Urothelium cell line (cell line): Measurements from ENCODE around the gene HMOX2.
A peak's percentile ranks its signal among the peaks of the same experiment; 100 is the strongest.

Source experiments
- DNase-seq: peaks from one replicate; pipeline ENCODE4 v3.0.0; 2011; ENCODE audit warnings: low spot score, mixed read lengths
- FAIRE-seq: peaks from 2 replicates; lab custom pipeline; 2011; peaks lifted over from hg19 to GRCh38; lab: Jason Lieb, UNC

The HMOX2 gene

DNA sequence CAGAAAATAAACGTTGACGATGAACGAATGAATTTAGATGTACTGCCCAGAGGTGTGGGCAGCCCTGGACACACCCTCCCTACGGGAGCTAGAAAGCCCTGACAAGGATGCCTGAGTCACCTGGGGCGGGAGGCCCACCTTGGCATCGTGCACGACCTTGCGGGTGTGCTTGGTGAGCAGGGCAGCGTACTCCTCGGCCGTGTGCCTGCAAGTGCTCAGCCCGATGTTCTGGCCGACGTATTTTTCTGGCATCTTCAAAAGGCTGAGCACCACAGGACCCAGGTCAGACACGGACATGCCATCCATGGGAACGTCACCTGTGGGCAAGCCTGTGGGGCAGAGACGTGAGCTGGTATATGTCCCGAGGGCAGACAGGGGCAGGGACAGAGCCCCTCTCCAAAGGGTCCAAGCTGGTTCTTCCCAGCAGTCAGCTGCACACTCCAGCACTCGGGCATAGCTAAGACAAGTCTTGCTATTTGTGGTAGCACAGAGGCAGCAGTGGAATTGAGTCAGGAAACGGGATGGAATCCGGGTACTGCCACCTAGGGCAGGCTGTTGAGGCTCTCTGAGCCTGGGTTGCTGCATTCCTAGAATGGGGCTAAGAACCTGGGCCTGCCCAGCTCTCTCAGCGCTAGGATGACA is 12.6 kb upstream of the HMOX2 start:
- DNase-seq = peak; percentile 20
- FAIRE-seq = no peak

DNA sequence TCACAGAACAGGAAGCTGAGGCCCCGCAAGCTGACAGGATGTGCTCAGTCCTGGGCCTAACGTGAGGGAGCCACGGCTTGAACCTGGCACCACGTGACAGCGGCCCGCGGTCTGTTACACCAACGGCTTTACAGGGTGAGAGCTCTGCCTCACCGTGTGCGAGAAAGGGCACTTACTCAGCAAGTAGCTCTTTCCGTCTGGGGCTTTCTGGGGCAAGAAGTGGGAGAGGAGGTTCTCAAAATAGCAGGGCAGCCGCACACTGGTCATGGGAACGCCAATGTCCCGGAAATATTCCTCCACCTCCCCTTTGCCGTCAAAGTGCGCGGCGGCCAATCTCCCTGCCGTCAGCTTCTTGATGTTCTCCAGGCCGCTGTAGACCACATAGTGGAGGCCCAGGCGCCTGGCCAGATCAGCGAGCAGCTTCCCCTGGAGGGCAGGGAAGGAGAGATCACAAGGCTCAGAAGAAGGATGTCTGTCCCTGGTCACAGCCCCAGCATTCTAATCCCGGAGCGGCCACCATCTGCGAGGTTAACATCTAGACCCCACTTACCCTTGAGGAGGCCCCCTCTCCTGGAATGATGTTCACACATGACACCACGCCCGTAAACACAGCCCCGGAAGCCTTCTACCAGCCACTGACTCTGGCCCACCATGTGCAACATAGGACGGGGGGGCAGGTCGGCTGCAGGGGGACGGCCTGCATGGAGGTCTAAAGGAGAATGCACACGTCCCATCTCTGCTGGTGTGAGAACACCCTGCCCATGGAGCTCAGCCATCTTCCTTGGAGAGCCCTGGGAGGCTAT is 10.0 kb upstream of the HMOX2 start:
- DNase-seq (no peak), FAIRE-seq (no peak)

DNA sequence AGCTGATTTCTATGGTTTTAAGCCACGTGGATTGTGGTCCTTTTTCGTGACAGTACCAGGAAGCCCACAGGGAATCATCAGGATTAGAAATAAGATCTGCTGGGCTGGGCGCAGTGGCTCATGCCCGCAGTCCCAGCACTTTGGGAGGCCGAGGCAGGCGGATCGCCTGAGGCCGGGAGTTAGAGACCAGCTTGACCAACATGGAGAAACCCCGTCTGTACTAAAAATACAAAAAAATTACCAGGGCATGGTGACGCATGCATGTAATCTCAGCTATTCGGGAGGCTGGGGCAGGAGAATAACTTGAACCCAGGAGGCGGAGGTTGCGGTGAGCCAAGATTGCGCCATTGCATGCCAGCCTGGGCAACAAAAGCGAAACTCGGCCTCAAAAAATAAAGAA is 8.3 kb upstream of the HMOX2 start:
- DNase-seq = no peak
- no peak for FAIRE-seq

DNA sequence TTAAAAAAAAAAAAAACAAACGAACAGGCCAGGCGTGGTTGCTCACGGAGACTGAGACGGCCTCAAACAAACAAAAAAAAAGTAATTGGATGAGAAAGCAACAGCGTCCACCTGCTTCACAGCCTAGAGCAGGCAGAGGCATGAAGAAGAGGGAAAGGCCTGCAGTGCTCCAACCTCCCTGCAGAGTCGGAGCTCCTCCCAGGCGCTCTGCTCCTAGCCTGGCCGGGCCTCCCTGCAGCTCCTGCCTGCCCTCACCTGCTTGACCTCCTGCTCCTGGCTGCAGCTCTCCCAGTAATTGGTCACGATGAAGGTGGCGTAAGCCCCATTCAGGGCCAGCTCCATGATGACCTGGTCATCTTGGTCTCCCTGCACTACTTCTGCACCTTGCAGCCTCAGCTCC is 7.2 kb upstream of the HMOX2 start:
- DNase-seq (no peak), FAIRE-seq (peak; percentile 13)

DNA sequence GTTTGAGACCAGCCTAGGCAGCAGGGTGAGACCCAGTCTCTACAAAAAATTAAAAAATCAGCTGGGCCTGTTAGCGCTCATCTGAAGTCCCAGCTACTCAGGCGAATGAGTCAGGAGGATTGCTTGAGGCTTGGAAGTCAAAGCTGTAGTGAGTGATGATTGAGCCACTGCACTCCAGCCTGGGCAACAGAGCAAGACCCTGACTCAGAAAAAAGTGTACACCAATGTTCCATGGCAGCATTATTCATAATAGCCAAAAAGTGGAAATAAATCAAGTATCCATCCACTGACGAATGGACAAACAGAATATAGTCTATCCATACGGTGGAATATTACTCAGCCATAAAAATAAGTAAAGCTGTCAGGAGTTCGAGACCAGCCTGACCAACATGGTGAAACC is 4.3 kb upstream of the HMOX2 start:
- FAIRE-seq (no peak), DNase-seq (no peak)

DNA sequence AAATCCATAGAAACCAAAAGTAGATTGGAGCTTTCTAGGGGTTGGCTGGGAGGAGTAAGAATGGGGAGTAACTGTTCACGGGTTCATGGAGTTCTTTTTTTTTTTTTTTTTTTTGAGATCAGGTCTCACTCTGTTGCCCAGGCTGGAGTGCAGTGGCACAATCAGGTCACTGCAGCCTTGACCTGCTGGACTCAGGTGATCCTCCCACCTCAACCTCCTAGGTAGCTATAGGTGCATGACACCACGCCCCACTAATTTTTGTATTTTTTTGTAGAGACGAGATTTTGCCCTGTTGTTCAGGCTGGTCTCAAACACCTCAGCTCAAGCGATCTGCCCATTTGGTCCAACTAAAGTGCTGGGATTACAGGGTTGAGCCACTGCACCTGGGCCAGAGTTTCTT is 3.3 kb upstream of the HMOX2 start:
- no peak for DNase-seq
- no peak for FAIRE-seq

DNA sequence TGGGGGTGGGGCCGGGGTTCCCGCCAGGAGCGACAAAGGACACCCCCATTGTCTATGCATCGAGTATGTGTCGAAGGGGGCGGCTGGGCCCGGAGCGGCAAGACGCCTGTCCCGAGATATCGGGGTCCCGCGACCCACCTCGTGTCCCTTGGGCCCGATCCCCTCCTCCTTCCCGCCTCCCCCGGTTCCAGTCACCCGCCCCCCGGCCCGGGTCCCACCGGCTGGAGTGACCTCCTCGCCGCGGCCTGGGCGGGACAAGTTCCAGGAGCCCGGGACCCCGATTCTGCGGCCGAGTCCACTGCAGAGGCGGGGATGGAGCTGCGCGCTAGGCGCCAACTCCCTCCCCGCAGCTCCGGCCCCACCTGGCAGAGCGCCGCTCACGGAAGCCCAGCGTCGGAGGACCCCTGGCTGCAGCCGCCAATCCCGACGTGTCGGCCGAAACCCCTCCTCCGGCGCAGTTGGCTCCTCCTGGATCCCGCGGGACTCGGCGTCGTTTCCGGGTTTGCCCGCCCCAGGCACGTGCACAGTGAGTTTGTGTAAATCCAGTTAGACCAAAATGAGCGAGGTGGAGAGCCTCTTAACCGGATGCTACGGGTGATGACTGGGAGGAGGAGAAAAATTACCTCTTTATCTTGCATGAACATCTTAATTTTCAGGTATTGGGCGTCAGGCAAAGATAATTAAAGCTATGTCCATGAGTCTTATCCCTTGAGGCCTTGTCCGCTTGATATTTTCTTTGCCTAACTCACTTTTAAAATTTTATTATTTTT is 1.8 kb upstream of the HMOX2 start, which contains the start of gene NMRAL1:
NMRAL1 (minus strand) TSS at position 434 of the 770 bp plus-strand sequence. CDS start 493 bp downstream, outside the sequence.
- DNase-seq = no peak
- no peak for FAIRE-seq

DNA sequence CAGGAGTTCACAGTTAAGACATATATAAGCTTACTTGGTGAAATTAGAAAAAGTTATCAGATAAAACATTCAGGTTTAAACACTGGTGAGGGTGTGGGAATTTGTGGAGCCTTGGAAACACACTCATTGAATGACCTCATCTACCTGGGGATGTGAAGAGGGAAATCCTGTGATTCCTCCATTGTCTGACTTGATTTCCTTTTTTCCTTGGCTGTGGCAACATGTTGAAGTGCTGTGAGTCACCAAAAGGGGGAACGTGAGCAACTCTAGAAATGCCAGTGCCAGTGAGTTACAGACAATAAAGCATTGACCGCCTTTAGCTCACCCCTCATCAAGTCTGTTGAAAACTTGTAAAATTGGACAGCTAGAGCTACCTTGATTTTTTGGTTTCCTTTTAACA is 1.8 kb downstream of the HMOX2 start:
- DNase-seq (peak; percentile 65), FAIRE-seq (no peak)

DNA sequence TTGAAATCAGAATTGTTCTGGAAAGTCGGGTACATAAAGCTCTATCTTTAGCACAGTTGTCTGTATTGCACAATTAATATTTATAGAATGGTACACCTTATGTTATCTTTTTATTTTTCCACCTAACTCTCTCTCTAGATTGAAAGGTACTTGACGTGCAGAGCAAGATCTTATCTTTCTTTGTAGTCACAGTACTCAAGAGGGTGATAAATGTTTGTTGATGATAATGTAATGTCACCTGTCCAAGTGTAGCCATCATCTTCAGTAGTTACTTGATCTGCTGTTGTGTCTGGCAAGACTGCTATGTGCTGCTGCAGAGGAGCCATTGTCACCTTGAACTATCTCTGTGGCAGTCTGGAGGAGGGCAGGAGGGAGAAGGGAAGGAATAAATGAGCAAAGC is 5.3 kb downstream of the HMOX2 start:
- FAIRE-seq = no peak
- no peak for DNase-seq

DNA sequence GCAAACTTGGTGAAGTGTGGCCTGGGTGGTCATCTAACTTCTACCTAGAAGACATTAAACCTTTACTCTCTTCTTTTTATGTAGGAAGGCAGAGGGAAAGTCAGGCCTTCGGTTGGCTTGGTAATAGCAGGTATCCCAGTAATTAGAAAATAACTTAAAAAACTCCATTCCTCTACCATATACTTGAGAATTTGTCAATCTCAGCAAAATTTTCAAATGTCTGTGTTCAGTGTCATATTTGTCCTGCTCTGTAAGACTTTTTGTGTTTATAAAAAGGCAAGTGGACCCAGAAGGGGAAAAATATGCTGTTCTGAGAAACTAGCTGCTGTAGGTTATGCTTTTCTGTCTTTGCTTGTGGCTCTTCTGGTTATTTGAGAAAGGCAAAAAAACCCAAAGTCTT is 5.8 kb downstream of the HMOX2 start:
- no peak for FAIRE-seq

DNA sequence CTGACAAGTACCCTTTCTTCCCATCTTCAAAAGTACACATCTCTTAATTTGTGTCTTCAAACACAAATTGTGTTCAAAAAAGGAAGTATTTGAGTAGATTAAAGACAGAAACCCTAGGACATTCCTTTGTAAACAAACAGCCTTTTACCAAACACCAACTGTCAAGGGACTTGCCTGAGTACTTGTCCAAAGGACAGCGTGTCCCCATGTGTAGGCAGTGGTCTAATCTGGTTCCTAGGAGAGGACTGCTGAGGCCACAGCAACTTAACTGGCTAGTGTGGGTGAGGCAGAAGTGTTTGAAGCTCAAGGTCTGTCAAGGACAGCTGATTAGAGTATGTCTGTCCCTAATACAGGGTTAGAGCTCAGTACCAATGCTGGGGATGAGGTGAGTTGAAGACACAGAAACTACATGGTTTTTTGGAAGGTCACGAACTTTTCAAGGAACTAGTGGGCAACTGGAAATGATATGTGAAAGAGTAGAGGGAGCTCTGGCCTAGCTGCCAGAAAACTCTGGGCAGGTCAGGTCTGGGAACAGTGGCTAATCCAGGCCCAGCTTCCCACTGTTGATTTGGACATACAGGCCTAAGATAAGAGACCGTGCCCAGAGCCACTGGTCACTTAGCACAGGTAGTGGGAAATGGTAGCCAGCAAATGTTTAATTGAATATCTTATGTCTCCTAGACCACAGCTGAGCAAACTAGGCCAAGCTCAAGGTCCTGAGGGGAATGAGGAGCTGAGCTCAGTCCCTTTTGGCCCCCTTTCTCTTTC is 10.1 kb downstream of the HMOX2 start:
- FAIRE-seq (no peak), DNase-seq (no peak)

More for the DNA sequence above, 5.8 kb downstream of the HMOX2 start:
- no peak for DNase-seq

DNA sequence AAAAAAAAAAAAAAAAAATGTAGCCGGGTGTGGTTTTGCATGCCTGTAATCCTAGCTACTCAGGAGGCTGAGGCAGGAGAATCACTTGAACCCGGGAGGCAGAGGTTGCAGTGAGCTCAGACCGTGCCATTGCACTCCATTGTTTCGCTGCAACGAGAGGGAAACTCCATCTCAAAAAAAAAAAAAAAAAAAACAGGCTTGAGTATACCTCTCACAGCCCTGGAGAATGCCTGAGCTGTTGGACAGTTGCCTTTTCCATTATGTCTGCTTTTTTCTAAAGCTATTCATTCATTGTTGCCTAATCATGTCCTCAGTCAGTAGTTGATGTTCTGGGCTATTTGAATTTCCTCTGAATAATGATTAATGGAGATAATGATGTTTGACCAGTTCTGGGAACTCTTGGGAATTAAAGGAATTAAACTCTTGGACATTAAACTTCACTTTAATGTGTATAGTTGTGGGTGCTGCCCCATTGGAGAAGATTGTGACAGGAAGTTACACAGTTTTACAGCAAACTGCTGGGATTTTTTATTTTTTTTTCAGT is 11.8 kb downstream of the HMOX2 start:
- DNase-seq (no peak), FAIRE-seq (no peak)

DNA sequence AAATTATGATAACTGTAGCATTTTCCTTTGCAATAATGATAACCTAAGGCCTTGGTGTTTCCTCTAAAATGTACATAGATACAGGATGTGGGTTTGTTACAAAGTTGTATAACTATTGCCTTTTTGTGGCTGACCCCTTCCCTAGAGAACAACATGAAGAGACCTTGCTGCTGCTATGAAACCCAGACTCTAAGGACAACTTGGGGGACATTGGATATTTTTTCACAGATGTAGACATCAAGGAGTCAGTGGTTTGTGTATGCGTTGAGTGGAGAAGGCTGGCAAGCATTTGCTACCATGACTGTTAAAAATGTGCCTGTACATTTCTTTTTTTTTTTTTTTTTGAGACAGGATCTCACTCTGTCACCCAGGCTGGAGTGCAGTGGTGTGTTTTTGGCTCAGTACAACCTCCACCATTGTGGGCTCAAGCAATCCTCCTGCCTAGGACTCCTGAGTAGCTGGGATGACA is 12.3 kb downstream of the HMOX2 start:
- no peak for DNase-seq
- FAIRE-seq = no peak

DNA sequence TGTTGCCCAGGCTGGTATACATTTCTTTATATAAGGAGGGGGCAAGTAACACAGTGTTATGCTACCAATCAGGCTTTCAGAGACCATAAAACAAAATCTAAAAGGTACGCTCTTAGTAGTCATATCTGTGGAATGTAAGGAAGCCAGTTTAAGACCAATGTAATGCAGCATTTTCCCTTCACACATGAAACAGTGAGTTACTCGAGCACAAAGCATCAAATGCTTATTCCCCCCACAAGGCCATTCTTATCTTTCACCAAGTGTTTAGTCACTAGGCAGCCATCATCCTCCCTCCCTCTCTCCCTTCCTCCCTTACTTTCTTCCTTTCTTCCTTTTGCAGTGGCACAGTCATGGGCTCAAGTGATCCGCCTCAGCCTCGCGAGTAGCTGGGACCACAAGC is 12.8 kb downstream of the HMOX2 start:
- FAIRE-seq = no peak
- DNase-seq = peak; percentile 39

DNA sequence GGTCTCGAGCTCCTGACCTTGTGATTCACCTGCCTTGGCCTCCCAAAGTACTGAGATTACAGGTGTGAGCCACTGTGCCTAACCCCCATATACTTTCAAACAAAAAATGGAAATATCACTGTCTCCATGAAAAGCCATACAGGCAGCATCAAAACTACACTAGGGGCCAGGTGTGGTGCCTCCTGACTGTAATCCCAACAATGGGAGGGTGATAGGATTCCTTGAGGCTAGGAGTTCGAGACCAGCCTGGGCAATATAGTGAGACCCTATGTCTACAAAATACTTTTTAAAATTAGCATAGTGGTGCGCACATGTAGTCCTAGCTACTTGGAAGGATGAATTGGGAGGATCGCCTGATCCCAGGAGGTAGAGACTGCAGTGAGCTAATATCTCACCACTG is 15.7 kb downstream of the HMOX2 start:
- FAIRE-seq (no peak), DNase-seq (no peak)

DNA sequence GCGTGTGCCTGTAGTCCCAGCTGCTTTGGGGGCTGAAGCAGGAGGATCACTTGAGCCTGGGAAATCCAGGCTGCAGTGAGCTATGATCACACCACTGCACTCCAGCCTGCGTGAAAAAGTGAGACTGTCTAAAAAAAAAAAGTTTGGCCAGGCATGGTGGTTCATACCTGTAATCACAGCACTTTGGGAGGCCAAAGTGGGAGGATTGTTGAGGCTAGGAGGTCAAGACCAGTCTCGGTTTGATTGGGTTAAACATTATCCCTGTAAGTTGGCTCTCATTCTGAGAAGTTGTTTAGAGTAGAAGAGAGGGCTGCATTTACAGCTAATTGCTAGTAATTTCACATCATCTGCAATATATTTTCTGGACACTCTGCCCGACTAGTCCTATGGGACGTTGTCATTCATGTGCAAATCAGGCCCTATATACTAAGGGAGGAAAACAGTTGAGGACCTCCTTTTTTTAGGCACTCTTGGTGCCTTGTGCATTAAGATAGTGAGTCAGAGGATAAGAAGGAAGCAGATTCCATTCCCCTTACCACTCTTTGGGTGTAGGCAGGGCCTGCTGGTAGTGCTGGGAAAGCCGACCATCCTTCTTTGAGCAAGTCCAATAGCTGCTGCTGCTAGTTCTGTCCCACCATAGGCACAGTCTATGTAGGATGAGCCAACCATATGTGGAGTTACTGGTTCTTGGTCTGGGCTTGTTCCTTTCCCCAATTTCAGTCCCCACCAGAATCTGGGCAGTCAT is 18.7 kb downstream of the HMOX2 start:
- FAIRE-seq (peak; percentile 63), DNase-seq (peak; percentile 70)

DNA sequence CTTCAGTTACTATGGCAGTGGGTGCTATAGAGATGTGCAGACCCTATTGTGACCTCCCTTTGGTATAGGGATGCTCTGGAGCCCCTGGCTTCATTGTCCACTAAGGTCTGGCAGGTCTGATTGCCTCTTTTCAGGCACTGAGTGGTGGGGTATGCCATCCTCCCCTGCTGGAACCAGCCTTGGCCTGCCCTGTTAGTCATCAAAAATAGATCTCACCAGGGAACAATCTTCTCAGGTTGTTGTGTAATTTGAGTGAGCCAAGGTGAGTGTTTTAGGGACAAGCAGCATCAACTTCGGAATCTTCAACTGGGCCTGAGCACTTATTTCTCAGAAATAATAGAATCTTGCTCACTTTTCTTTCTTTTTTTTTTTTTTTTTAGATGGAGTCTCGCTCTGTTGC is 19.6 kb downstream of the HMOX2 start:
- FAIRE-seq (no peak), DNase-seq (no peak)

DNA sequence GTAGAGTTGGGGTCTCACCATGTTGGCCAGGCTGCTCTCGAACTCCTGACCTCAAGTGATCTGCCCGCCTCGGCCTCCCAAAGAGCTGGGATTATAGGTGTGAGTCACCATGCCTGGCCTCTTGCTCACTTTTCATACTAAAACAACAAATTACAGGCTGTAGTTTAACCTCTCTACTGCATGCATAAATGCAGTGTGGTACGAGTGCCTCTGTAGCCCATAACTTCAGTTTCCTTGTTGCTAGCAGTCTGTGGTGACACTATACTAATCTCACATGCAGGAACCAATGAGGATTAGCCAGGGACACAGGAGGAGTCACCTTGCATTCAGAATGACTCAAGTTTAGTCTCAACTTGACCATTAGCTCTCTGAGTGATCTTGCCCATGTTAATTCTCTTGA is 20.1 kb downstream of the HMOX2 start:
- no peak for FAIRE-seq
- no peak for DNase-seq

DNA sequence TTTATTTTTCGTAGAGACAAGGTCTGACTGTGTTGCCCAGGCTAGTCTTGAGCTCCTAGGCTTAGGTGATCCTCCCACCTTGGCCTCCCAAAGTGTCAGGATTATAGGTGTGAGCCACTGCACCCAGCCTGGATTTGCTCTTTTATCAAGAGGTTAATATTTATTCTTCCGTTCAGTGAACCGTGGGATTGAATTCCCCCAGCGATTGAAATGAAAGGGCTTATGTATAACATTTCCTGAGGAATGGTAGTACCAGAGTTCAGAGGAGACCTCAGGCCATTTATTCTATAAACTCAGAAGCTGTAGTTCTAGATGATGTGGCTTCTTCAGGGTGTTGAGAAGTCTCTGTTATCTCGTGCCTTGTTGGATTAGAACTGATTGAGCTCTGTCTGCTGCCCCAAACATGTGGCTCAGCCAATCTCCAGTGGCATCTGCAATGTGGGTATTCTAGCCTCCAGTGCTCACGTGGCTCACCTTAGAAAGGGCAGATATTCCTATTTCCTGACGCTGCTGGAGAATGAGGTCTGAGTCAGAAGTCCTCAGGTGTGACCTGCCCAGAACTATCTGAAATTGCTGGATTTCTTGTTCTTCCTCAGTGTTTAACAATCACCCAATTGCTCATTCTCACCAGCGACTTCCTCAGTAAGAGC is 22.5 kb downstream of the HMOX2 start:
- FAIRE-seq = no peak
- no peak for DNase-seq
